ENCODE results near the gene CAPN14. TPM values are rescaled to one million over a fixed set of nuclear protein-coding genes. Genes with fewer than 3 reads are reported as not detected.
A peak's percentile ranks its signal among the peaks of the same experiment; 100 is the strongest.

The CAPN14 gene
- total and polyA plus RNA-seq, 7 experiments from 2014 or later = 0.16 to 0.92 (median 0.59) TPM

DNA sequence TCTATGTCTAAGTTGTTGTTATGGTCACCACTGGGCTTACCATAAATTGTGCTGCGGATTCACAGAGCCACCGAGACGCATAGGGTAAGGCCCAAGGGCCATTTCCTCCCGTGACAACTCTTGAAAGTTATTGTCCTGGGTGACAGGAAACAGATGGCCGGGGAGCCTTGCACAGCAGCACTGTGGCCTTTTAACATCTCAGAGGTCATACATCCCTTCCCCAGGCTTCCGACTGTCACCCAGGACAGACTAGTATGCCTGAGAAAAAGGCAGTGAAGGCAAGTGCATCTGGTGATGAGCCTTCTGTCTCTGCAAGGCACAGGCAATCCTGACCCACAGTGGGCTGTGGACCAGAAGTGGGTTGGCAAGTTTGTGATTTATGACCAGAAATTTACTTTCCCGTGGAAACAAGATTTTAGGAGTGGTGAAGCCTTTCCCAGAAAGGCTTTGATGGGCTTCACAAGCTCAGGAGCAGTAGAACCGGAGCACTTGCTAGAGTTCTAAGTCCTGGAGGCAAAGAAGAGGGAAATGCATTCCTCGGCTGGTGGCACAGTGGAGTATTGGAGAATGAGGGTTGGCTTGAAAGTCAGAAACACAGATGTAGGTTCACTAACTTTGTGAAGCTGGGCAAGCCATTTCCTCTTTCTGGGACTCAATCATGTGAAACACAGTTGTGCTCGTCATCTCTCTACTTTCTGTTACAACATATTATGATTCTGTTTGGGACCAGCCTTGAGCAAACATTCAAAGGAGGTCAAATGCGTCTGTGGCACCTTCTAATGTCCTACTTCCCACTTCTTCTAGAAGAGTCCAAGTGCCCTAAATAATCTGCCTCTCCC, 2.0 kb upstream of the CAPN14 start:
- Histone ChIP-seq H3K36me3 (ENCODE audit: control insufficient read depth in 2 of 3, insufficient read depth in 3 of 3, low read length in 3 of 3) (no peaks in the 10 kb centered on the region), H3K27me3 (ENCODE audit: control insufficient read depth in 2 of 2, insufficient read depth in 2 of 2, low read length in 2 of 2) (no peaks in the 10 kb centered on the region), H3K9me3 (ENCODE audit: control insufficient read depth in 2 of 3, low read length in 3 of 3) (no peaks in the 10 kb centered on the region), H3K4me1 (ENCODE audit: control insufficient read depth in 2 of 2, insufficient read depth in 2 of 2, low read length in 2 of 2) (peaks cover 0 to 1% of the 10 kb centered on the region in 2 donors), H3K4me3 (ENCODE audit: low read length) (no peak overlapping the region), H3K27ac (ENCODE audit: low read depth, low read length) (no peak overlapping the region)
- no peak overlapping the region for H3K4me3 Mint-ChIP-seq
- no peak overlapping the region for H3K27ac Mint-ChIP-seq
- DNase-seq = no peak
- no peaks in the 10 kb centered on the region for H3K9me3 Mint-ChIP-seq
- ATAC-seq = peak; percentile 72
- intact Hi-C loops (cut with micrococcal nuclease) = no loop called here
- CTCF ChIA-PET = no interaction called here
- H3K27me3 Mint-ChIP-seq = peaks cover 19 to 39% (median 30%) of the 10 kb centered on the region in 5 donors
- peaks cover under 1 to 43% (median 9%) of the 10 kb centered on the region in 7 donors for H3K4me1 Mint-ChIP-seq
- peaks cover 0 to 7% (median 4%) of the 10 kb centered on the region in 5 donors for H3K36me3 Mint-ChIP-seq
- POLR2A ChIA-PET = no interaction called here

- no peak for DNase-seq
- ChIA-PET POLR2A (no interaction called here), CTCF (no interaction called here)
- ATAC-seq = no peak
- no peaks in the 10 kb centered on the region for H3K27me3 ChIP-seq (ENCODE audit: control insufficient read depth in 2 of 2, insufficient read depth in 2 of 2, low read length in 2 of 2)
- Mint-ChIP-seq H3K4me3 (no peak overlapping the region), H3K36me3 (no peaks in the 10 kb centered on the region), H3K27ac (no peak overlapping the region), H3K9me3 (no peaks in the 10 kb centered on the region), H3K27me3 (peaks cover 0 to 25% (median 9%) of the 10 kb centered on the region in 5 donors), H3K4me1 (peaks cover 5 to 49% (median 15%) of the 10 kb centered on the region in 7 donors)
- peaks cover 0 to 8% of the 10 kb centered on the region in 2 donors for H3K4me1 ChIP-seq (ENCODE audit: control insufficient read depth in 2 of 2, insufficient read depth in 2 of 2, low read length in 2 of 2)
- no peak overlapping the region for H3K4me3 ChIP-seq (ENCODE audit: low read length)
- H3K36me3 ChIP-seq (ENCODE audit: control insufficient read depth in 2 of 3, insufficient read depth in 3 of 3, low read length in 3 of 3) = no peaks in the 10 kb centered on the region
- no peak overlapping the region for H3K27ac ChIP-seq (ENCODE audit: low read depth, low read length)
- intact Hi-C loops (cut with micrococcal nuclease) = no loop called here
- no peaks in the 10 kb centered on the region for H3K9me3 ChIP-seq (ENCODE audit: control insufficient read depth in 2 of 3, low read length in 3 of 3)
Measured at GRCh38 chr2:31216734-31217133, 581 bp downstream of the CAPN14 start.

GRCh38 chr2:31214444-31214915, 2.8 kb downstream of the CAPN14 start:
- ATAC-seq (no peak), DNase-seq (no peak)
- no peak overlapping the region for H3K4me3 Mint-ChIP-seq
- ChIA-PET CTCF (no interaction called here), POLR2A (no interaction called here)
- no peak overlapping the region for H3K27ac ChIP-seq (ENCODE audit: low read depth, low read length)
- no peak overlapping the region for H3K4me3 ChIP-seq (ENCODE audit: low read length)
- H3K36me3 ChIP-seq (ENCODE audit: control insufficient read depth in 2 of 3, insufficient read depth in 3 of 3, low read length in 3 of 3) = no peaks in the 10 kb centered on the region
- H3K4me1 ChIP-seq (ENCODE audit: control insufficient read depth in 2 of 2, insufficient read depth in 2 of 2, low read length in 2 of 2) = peaks cover 0 to 8% of the 10 kb centered on the region in 2 donors
- no peaks in the 10 kb centered on the region for H3K9me3 Mint-ChIP-seq
- H3K27me3 ChIP-seq (ENCODE audit: control insufficient read depth in 2 of 2, insufficient read depth in 2 of 2, low read length in 2 of 2) = no peaks in the 10 kb centered on the region
- peaks cover 0 to 9% (median 2%) of the 10 kb centered on the region in 5 donors for H3K27me3 Mint-ChIP-seq
- H3K4me1 Mint-ChIP-seq = peaks cover 5 to 40% (median 15%) of the 10 kb centered on the region in 7 donors
- H3K27ac Mint-ChIP-seq = peak overlapping the region in 3 of 9 donors; percentile 26 to 48 (median 38)
- intact Hi-C loops (cut with micrococcal nuclease) = no loop called here
- no peaks in the 10 kb centered on the region for H3K36me3 Mint-ChIP-seq
- H3K9me3 ChIP-seq (ENCODE audit: control insufficient read depth in 2 of 3, low read length in 3 of 3) = no peaks in the 10 kb centered on the region

GRCh38 chr2:31213601-31214443, 3.5 kb downstream of the CAPN14 start:
- Histone ChIP-seq H3K9me3 (ENCODE audit: control insufficient read depth in 2 of 3, low read length in 3 of 3) (no peaks in the 10 kb centered on the region), H3K4me1 (ENCODE audit: control insufficient read depth in 2 of 2, insufficient read depth in 2 of 2, low read length in 2 of 2) (peaks cover 0 to 8% of the 10 kb centered on the region in 2 donors), H3K36me3 (ENCODE audit: control insufficient read depth in 2 of 3, insufficient read depth in 3 of 3, low read length in 3 of 3) (no peaks in the 10 kb centered on the region), H3K4me3 (ENCODE audit: low read length) (no peak overlapping the region), H3K27me3 (ENCODE audit: control insufficient read depth in 2 of 2, insufficient read depth in 2 of 2, low read length in 2 of 2) (no peaks in the 10 kb centered on the region), H3K27ac (ENCODE audit: low read depth, low read length) (no peak overlapping the region)
- no peak for ATAC-seq
- peaks cover 3 to 34% (median 15%) of the 10 kb centered on the region in 7 donors for H3K4me1 Mint-ChIP-seq
- no peak overlapping the region for H3K4me3 Mint-ChIP-seq
- POLR2A ChIA-PET = no interaction called here
- peak overlapping the region in 3 of 9 donors; percentile 38 to 67 (median 48) for H3K27ac Mint-ChIP-seq
- CTCF ChIA-PET = no interaction called here
- intact Hi-C loops (cut with micrococcal nuclease) = no loop called here
- no peaks in the 10 kb centered on the region for H3K9me3 Mint-ChIP-seq
- DNase-seq = no peak
- H3K36me3 Mint-ChIP-seq = no peaks in the 10 kb centered on the region
- H3K27me3 Mint-ChIP-seq = peaks cover 0 to 6% (median 0%) of the 10 kb centered on the region in 5 donors

DNA sequence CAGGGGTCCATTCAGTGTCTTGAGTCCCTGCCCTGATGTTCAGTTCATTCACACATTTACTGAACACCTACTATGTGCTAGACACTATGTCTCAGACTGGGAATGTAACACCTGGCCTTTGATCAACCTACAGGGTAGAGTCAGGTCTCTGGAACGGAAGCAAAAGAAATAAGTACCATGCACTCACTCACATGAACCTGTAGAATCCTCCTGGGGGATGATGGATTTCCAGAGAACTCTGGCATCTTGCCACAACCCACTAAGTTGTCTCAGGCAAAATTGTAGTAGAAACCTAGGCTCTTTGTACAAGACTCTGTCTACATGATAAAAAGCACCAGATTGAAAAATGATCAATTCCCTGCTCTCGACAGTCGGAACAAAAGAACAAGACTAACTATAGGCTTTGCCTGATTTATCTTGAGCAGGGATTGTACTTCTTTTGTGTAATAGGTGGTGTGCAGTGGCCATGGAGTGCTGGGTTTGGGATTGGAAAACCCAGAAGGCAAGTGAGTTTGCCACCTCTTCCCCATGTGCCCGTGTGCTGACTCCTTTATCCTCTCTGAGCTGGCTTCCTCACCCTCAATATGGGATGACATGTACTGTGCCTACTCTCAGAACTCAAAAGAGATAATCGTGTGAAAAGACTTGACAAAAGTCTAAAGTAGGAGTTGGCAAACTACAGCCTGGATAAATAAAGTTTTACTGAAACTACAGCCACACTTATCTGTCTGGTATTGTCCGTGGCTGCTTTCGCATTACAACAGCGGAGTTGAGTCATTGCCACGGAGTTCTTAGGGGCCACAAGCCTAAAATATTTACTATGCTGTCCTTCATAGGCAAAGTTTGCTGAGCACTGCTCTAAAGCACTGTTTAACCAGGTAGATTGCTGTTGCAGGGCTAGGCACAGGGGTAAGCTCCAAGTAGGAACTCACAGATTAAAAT, 4.4 kb downstream of the CAPN14 start:
- no peak overlapping the region for H3K27ac ChIP-seq (ENCODE audit: low read depth, low read length)
- no peak for ATAC-seq
- peaks cover 0 to 8% of the 10 kb centered on the region in 2 donors for H3K4me1 ChIP-seq (ENCODE audit: control insufficient read depth in 2 of 2, insufficient read depth in 2 of 2, low read length in 2 of 2)
- peak overlapping the region in 1 of 9 donors; percentile 51 for H3K27ac Mint-ChIP-seq
- intact Hi-C loops (cut with micrococcal nuclease) = no loop called here
- H3K36me3 ChIP-seq (ENCODE audit: control insufficient read depth in 2 of 3, insufficient read depth in 3 of 3, low read length in 3 of 3) = no peaks in the 10 kb centered on the region
- H3K27me3 Mint-ChIP-seq = no peaks in the 10 kb centered on the region
- no peak for DNase-seq
- H3K36me3 Mint-ChIP-seq = no peaks in the 10 kb centered on the region
- H3K4me3 ChIP-seq (ENCODE audit: low read length) = no peak overlapping the region
- ChIA-PET POLR2A (no interaction called here), CTCF (no interaction called here)
- no peaks in the 10 kb centered on the region for H3K27me3 ChIP-seq (ENCODE audit: control insufficient read depth in 2 of 2, insufficient read depth in 2 of 2, low read length in 2 of 2)
- H3K9me3 Mint-ChIP-seq = no peaks in the 10 kb centered on the region
- no peaks in the 10 kb centered on the region for H3K9me3 ChIP-seq (ENCODE audit: control insufficient read depth in 2 of 3, low read length in 3 of 3)
- no peak overlapping the region for H3K4me3 Mint-ChIP-seq
- peaks cover 3 to 29% (median 15%) of the 10 kb centered on the region in 7 donors for H3K4me1 Mint-ChIP-seq

DNA sequence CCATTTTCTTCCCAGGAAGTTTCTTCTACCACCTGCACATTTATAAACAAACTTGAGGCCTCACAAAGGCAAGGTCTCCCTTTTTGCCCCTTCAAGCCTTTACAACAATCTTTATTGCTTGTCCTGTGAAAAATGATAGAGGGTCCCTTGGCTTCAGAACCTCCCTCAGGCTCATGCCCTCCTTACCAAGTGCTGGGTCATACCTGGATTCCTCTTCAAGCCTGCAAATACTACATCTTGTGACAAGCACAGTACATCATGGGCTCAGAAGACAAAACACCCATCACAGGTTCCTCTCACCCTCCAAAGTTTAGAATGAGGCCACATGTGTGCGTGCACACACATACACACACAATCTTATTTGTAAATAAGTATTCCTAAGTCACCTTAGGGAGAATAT, 9.1 kb downstream of the CAPN14 start:
- Mint-ChIP-seq H3K4me3 (no peak overlapping the region), H3K36me3 (peaks cover 0 to 3% (median 0%) of the 10 kb centered on the region in 5 donors), H3K27ac (no peak overlapping the region), H3K9me3 (no peaks in the 10 kb centered on the region), H3K27me3 (no peaks in the 10 kb centered on the region), H3K4me1 (no peaks in the 10 kb centered on the region)
- H3K4me1 ChIP-seq (ENCODE audit: control insufficient read depth in 2 of 2, insufficient read depth in 2 of 2, low read length in 2 of 2) = no peaks in the 10 kb centered on the region
- H3K27ac ChIP-seq (ENCODE audit: low read depth, low read length) = no peak overlapping the region
- ChIA-PET CTCF (no interaction called here), POLR2A (interaction anchor here (0.7 kb wide), 1 partner anchor 44 kb away, joined by 6 read pairs; no protein-coding TSS in a partner anchor)
- H3K4me3 ChIP-seq (ENCODE audit: low read length) = no peak overlapping the region
- ATAC-seq (no peak), DNase-seq (no peak)
- intact Hi-C loops (cut with micrococcal nuclease) = no loop called here
- no peaks in the 10 kb centered on the region for H3K9me3 ChIP-seq (ENCODE audit: control insufficient read depth in 2 of 3, low read length in 3 of 3)
- no peaks in the 10 kb centered on the region for H3K36me3 ChIP-seq (ENCODE audit: control insufficient read depth in 2 of 3, insufficient read depth in 3 of 3, low read length in 3 of 3)
- no peaks in the 10 kb centered on the region for H3K27me3 ChIP-seq (ENCODE audit: control insufficient read depth in 2 of 2, insufficient read depth in 2 of 2, low read length in 2 of 2)

Measured in naive thymus-derived CD4-positive, alpha-beta T cell (primary cell).